ENCODE measurements around the gene RALA.

RALA gene

GRCh38 chr7:39622609-39623008, 763 bp upstream of the RALA start:
- H3K4me1 ChIP-seq (ENCODE audit: insufficient read depth, low read length, severe bottlenecking) = peaks cover 37% of the 10 kb centered on the region
- peaks cover 37% of the 10 kb centered on the region for H3K79me2 ChIP-seq (ENCODE audit: insufficient read depth, low read length)
- H3K4me3 ChIP-seq (ENCODE audit: low read depth, low read length, poor library complexity, severe bottlenecking) = peak overlapping the region; percentile 87
- H3K36me3 ChIP-seq (ENCODE audit: insufficient read depth, low read length) = no peaks in the 10 kb centered on the region
- H3K4me2 ChIP-seq (ENCODE audit: low read length) = peak overlapping the region; percentile 98
- no peak overlapping the region for H2AFZ ChIP-seq (ENCODE audit: low read length)
- no peaks in the 10 kb centered on the region for H4K20me1 ChIP-seq (ENCODE audit: insufficient read depth, low read length)
- no peaks in the 10 kb centered on the region for H3K9me2 ChIP-seq (ENCODE audit: low read depth, low read length)
- H3K9me3 ChIP-seq (ENCODE audit: low read length) = no peaks in the 10 kb centered on the region
- H3K27me3 ChIP-seq (ENCODE audit: insufficient read depth, low read length) = no peaks in the 10 kb centered on the region
- no peaks in the 10 kb centered on the region for H3F3A ChIP-seq (ENCODE audit: insufficient read depth, low read length)
- TF ChIP-seq EZH2 (IDR thresholded peaks at IDR 0.05; ENCODE audit: borderline replicate concordance, low read length) = no peak
- H3K9ac ChIP-seq (ENCODE audit: low read length) = peak overlapping the region; percentile 91
- peak overlapping the region; percentile 11 for H3K27ac ChIP-seq (ENCODE audit: low read depth, low read length, poor library complexity, severe bottlenecking)

GRCh38 chr7:39623732-39624441, 515 bp downstream of the RALA start:
- Histone ChIP-seq H3K4me1 (ENCODE audit: insufficient read depth, low read length, severe bottlenecking) (peaks cover 37% of the 10 kb centered on the region), H3K9me2 (ENCODE audit: low read depth, low read length) (no peaks in the 10 kb centered on the region), H3K27ac (ENCODE audit: low read depth, low read length, poor library complexity, severe bottlenecking) (no peak overlapping the region), H3K27me3 (ENCODE audit: insufficient read depth, low read length) (no peaks in the 10 kb centered on the region), H3K79me2 (ENCODE audit: insufficient read depth, low read length) (peaks cover 49% of the 10 kb centered on the region), H3K4me2 (ENCODE audit: low read length) (peak overlapping the region; percentile 98), H4K20me1 (ENCODE audit: insufficient read depth, low read length) (no peaks in the 10 kb centered on the region), H3F3A (ENCODE audit: insufficient read depth, low read length) (no peaks in the 10 kb centered on the region), H3K4me3 (ENCODE audit: low read depth, low read length, poor library complexity, severe bottlenecking) (peak overlapping the region; percentile 87), H3K9ac (ENCODE audit: low read length) (peak overlapping the region; percentile 91), H3K9me3 (ENCODE audit: low read length) (no peaks in the 10 kb centered on the region), H3K36me3 (ENCODE audit: insufficient read depth, low read length) (0 out of 2 replicates have a peak, but pooled peaks cover 3% of the 10 kb centered on the region), H2AFZ (ENCODE audit: low read length) (peak overlapping the region; percentile 14; the same call in 1 of the 2 replicates)
- TF ChIP-seq EZH2 (IDR thresholded peaks at IDR 0.05; ENCODE audit: borderline replicate concordance, low read length) (no peak), CTCF (IDR thresholded peaks at IDR 0.05; ENCODE audit: low read length) (0 out of 2 replicates have a peak, but pooled peaks have one; percentile 6)

GRCh38 chr7:39624442-39624807, 1.1 kb downstream of the RALA start:
- TF ChIP-seq EZH2 (IDR thresholded peaks at IDR 0.05; ENCODE audit: borderline replicate concordance, low read length) = no peak
- TF ChIP-seq CTCF (IDR thresholded peaks at IDR 0.05; ENCODE audit: low read length) = no peak
- no peaks in the 10 kb centered on the region for H4K20me1 ChIP-seq (ENCODE audit: insufficient read depth, low read length)
- no peaks in the 10 kb centered on the region for H3K9me3 ChIP-seq (ENCODE audit: low read length)
- peaks cover 37% of the 10 kb centered on the region for H3K4me1 ChIP-seq (ENCODE audit: insufficient read depth, low read length, severe bottlenecking)
- peak overlapping the region; percentile 91 for H3K9ac ChIP-seq (ENCODE audit: low read length)
- H3F3A ChIP-seq (ENCODE audit: insufficient read depth, low read length) = no peaks in the 10 kb centered on the region
- no peak overlapping the region for H3K27ac ChIP-seq (ENCODE audit: low read depth, low read length, poor library complexity, severe bottlenecking)
- H3K27me3 ChIP-seq (ENCODE audit: insufficient read depth, low read length) = no peaks in the 10 kb centered on the region
- H3K4me3 ChIP-seq (ENCODE audit: low read depth, low read length, poor library complexity, severe bottlenecking) = peak overlapping the region; percentile 87
- peaks cover 52% of the 10 kb centered on the region for H3K79me2 ChIP-seq (ENCODE audit: insufficient read depth, low read length)
- 0 out of 2 replicates have a peak, but pooled peaks cover 5% of the 10 kb centered on the region for H3K36me3 ChIP-seq (ENCODE audit: insufficient read depth, low read length)
- H3K4me2 ChIP-seq (ENCODE audit: low read length) = peak overlapping the region; percentile 98
- H2AFZ ChIP-seq (ENCODE audit: low read length) = no peak overlapping the region
- no peaks in the 10 kb centered on the region for H3K9me2 ChIP-seq (ENCODE audit: low read depth, low read length)
